BJ (cell line): ENCODE measurements around the gene TMEM205. TPM values are rescaled to one million over a fixed set of nuclear protein-coding genes. Genes with fewer than 3 reads are reported as not detected.

Source experiments
- CTCF ChIA-PET: fragments of 350-600 bp; formaldehyde crosslinking; extraction: SDS; loops from one replicate; lab custom pipeline; 2021; ENCODE audit warnings: antibody characterized with exemption, inconsistent platforms; lab: Yijun Ruan, JAX
- POLR2A ChIA-PET: fragments of 300-600 bp; sonication (Branson Sonifier 250); formaldehyde crosslinking; extraction: SDS; loops from one replicate; lab custom pipeline; 2021; ENCODE audit warnings: antibody characterized with exemption; lab: Charles Lee
- DNase-seq: peaks from one replicate; pipeline ENCODE4 v3.0.0-alpha.2; 2011; ENCODE audit warnings: low read depth
- H3K27me3 ChIP-seq: 2 replicates; pipeline ENCODE4 v1.6.0; 2011; ENCODE audit warnings: low read length; ENCODE audit not compliant: control insufficient read depth, insufficient read depth
- H3K36me3 ChIP-seq: 2 replicates; pipeline ENCODE4 v1.5.1; 2011; ENCODE audit warnings: low read length; ENCODE audit not compliant: control insufficient read depth, insufficient read depth
- H3K4me3 ChIP-seq: 2 replicates; pipeline ENCODE4 v1.5.1; 2011; ENCODE audit warnings: low read depth, mild to moderate bottlenecking, control low read depth, low read length
- CTCF ChIP-seq: IDR thresholded peaks from 2 replicates; pipeline ENCODE4 v1.5.1; 2011; ENCODE audit warnings: low read depth, mild to moderate bottlenecking, control low read depth, inconsistent platforms, low read length, moderate library complexity; ENCODE audit not compliant: insufficient read depth
- polyA plus RNA-seq: library from polyadenylated mRNA; depleted of rRNA; stranded (reverse); fragments of >200 nt; gene quantifications from 2 replicates; pipeline ENCODE4 v1.2.3, GENCODE V29; 2011

TMEM205 gene
- polyA plus RNA-seq, 1 experiment, result 107 TPM

DNA sequence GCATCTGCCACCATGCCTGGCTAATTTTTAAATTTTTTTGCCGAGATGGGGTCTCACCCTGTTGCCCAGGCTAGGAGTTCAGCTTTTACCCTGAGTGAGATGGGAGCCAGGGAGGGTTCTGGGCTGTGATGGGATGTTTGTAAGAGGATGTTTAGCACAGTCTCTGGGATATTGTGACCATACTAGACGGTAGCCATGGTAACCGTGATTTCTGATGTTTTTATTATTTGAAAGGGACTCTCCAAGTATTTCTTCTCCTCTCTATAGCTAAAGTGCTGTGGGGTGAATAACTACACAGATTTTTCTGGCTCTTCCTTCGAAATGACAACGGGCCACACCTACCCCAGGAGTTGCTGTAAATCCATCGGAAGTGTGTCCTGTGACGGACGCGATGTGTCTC lies 39.7 kb downstream of the TMEM205 start:
- DNase-seq, result no peak
- TF ChIP-seq CTCF, result no peak
- ChIA-PET POLR2A (no interaction called here), CTCF (interaction anchor here (0.9 to 1.2 kb wide), 2 partner anchors 9 to 16 kb away, joined by 3 to 4 read pairs; no protein-coding TSS in a partner anchor)
- Histone ChIP-seq H3K27me3 (peaks cover 4% of the 10 kb centered on the region; the same call in 1 of the 2 replicates), H3K36me3 (no peaks in the 10 kb centered on the region), H3K4me3 (no peak overlapping the region)

- no peak for DNase-seq
- Histone ChIP-seq H3K27me3 (peaks cover 11% of the 10 kb centered on the region), H3K36me3 (no peaks in the 10 kb centered on the region), H3K4me3 (no peak overlapping the region)
- ChIA-PET POLR2A (no interaction called here), CTCF (interaction anchor here (1.0 kb wide), 1 partner anchor 9 kb away, joined by 3 read pairs; the partner anchor contains the start of gene TSPAN16)
- TF ChIP-seq CTCF, result no peak
Measured at GRCh38 chr19:11304936-11305335, 41.1 kb downstream of the TMEM205 start.

- Histone ChIP-seq H3K27me3 (peaks cover 12% of the 10 kb centered on the region), H3K36me3 (no peaks in the 10 kb centered on the region), H3K4me3 (no peak overlapping the region)
- CTCF ChIA-PET, result interaction anchor here (0.6 kb wide), 1 partner anchor 46 kb away, joined by 3 read pairs; the partner anchor contains the start of genes CCDC159 and TMEM205
- no peak for DNase-seq
- POLR2A ChIA-PET, result no interaction called here
- TF ChIP-seq CTCF, result no peak
Measured at GRCh38 chr19:11300811-11301120, 45.3 kb downstream of the TMEM205 start.

- peaks cover 12% of the 10 kb centered on the region for H3K27me3 ChIP-seq
- no peak overlapping the region for H3K4me3 ChIP-seq
- no peaks in the 10 kb centered on the region for H3K36me3 ChIP-seq
- CTCF ChIA-PET, result interaction anchor here (1.3 kb wide), 1 partner anchor 81 kb away, joined by 4 read pairs; no protein-coding TSS in a partner anchor
- DNase-seq, result no peak
- POLR2A ChIA-PET, result no interaction called here
- no peak for TF ChIP-seq CTCF
Measured at GRCh38 chr19:11299946-11300810, 45.9 kb downstream of the TMEM205 start.

DNA sequence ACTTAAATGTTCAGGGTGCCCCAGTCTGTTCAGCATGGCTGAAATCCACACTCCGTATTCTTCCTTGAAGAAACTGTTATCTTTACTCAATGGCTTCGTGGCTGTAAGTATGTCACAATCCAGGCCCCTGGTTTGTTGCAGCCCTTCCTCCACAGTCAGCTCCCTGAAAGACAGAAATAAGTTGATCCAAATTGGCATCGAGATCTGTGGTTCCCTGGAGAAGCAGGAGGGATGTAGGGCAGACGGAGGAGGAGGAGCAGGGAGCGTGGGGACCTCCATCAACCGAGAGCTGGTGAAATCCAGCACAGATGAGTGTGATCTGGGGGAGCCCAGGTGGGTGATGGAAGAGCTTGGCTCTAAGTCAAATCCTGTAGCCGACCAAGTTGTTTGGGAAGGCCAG lies 49.8 kb downstream of the TMEM205 start:
- ChIA-PET POLR2A (no interaction called here), CTCF (interaction anchor here (0.7 to 2.1 kb wide), 6 partner anchors 9 to 1652 kb away, joined by 3 to 12 read pairs (median 3); no protein-coding TSS in a partner anchor)
- Histone ChIP-seq H3K4me3 (no peak overlapping the region), H3K27me3 (peaks cover 8% of the 10 kb centered on the region), H3K36me3 (no peaks in the 10 kb centered on the region)
- no peak for DNase-seq
- no peak for TF ChIP-seq CTCF
